ENCODE results near the gene SLC29A3.

Gene SLC29A3

GRCh38 chr10:71342573-71343391 lies 23.7 kb downstream of the SLC29A3 start:
- TF ChIP-seq CTCF (IDR thresholded peaks at IDR 0.05), result no peak

DNA sequence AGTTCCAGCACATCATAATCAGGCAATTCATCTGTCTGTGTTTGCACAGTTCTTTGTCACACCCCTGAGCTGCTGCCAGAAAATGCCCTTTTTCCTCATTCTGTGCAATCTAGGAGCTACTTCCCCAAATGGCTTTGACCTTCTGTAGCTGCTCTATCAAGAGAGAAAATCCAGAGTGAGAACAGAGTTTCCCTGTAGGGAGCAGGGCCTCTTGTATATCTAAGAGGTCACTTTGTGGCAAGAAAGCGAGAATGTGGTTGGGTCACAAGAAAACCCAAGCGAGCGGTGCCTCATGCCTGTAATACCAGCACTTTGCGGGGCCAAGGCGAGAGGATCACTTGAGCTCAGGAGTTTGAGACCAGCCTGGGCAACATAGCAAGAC lies 24.3 kb downstream of the SLC29A3 start:
- no peak for TF ChIP-seq CTCF (IDR thresholded peaks at IDR 0.05)

GRCh38 chr10:71344154-71344925 lies 25.3 kb downstream of the SLC29A3 start:
- TF ChIP-seq CTCF (IDR thresholded peaks at IDR 0.05), result no peak

DNA sequence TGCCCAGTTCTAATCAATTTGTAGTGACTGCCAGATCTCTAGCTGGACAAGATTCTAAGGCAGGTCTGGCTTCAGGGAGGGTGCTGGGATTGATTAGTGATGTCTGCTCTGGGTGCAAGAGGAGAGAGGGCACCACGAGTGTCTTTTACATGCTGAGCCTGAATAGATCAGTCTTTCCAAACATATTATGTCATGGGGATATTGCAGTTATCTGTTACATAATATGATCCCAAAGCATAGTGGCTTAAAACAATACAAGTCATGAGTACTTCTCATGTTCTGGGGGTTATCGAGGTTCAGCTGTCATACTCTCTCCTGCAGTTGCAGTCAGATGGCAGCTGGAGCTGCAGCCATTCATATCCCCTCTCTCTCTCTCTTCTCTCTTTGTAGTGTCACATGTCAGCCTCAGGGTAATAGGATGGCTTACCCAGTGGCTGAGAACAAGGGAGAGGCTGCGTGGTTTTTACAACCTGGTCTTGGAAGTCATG lies 26.0 kb downstream of the SLC29A3 start:
- no peak for TF ChIP-seq CTCF (IDR thresholded peaks at IDR 0.05)

- no peak for TF ChIP-seq CTCF (IDR thresholded peaks at IDR 0.05)
These were observed 26.6 kb downstream of the SLC29A3 start for GRCh38 chr10:71345694-71346093.

DNA sequence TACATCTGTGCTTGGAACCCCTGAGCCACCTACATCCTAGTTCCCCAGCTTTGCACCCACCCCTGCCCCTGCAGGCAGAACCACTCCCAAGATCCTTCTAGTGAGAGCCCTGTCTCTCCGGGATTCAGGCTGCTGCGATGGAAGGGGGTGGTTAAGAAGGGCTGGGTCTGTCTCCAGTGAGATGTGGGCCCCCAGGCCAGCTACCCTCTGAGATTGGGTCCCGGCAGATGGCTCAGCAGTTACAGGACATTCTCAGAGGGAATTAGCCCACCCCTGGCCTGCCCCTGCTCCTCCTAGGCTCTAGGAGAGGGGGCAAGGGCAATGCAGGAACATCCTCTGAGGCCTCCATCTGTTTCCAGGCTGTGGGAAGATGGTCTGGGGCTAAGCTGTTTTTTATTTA lies 27.7 kb downstream of the SLC29A3 start:
- no peak for TF ChIP-seq CTCF (IDR thresholded peaks at IDR 0.05)

DNA sequence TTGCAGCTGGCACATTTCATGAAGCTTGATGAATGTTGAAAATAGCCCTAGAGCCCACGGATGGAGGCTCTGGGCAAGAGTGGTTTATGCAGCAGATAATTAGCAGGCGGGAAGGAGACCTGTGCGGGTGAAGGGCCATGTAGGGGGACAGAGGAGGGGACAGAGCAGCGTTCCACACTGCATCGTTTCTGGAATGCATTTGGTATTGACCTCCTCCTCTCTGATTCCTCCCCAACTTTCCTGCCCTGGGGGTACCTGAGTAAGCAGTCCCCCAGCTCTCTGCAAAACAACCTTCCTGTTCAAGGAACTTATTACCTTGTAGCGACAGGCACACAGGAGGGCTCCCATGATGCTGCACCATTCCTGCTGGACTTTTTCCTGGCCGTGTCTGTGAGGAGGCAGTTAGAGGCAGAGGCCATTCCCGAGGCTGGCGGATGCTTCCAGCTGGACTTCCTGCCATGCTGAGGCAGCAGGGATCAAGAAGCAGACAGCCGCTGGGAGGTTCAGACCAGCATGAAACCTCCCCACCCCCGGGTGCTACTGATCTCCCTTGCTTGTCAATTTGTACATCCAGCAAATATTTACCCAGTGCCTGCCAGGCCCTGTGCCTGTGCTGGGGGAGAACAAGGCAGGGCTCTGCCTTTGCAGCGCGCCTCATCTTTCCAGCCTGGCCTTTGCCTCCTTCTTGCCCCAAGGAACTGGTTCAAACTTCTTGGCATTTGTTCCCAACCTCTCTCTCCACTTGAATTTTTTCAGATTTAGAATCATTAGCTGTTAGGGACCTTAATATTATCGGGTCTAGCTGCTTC lies 28.7 kb downstream of the SLC29A3 start:
- TF ChIP-seq CTCF (IDR thresholded peaks at IDR 0.05), result no peak
